Stimulated activated CD4-positive, alpha-beta T cell treated with anti-CD3 and anti-CD28 coated beads, Interleukin-4, amount 100 ng/mL, for 48 hours (primary cell): ENCODE data around the gene XXYLT1.
"Not testable (repeated sequence)": the region's sequence is repeated elsewhere in the genome, so short reads cannot be mapped to it uniquely, and the experiment has no call there.

Experiments used
- DNase-seq, 2 donors: peaks; one replicate each; pipeline ENCODE4 v3.0.0-alpha.2; 2020; ENCODE audit warnings: low read depth in 2 of 2

XXYLT1 gene

GRCh38 chr3:195063581-195064193, 207.3 kb downstream of the XXYLT1 start:
- no peak for DNase-seq

- no peak for DNase-seq
Observed at GRCh38 chr3:195062866-195063540, 208.0 kb downstream of the XXYLT1 start.

- DNase-seq = no peak
Observed at GRCh38 chr3:195061756-195062655, 209.0 kb downstream of the XXYLT1 start.

GRCh38 chr3:195060531-195061291, 210.2 kb downstream of the XXYLT1 start:
- no peak for DNase-seq

GRCh38 chr3:195060217-195060481, 210.8 kb downstream of the XXYLT1 start:
- DNase-seq = no peak

GRCh38 chr3:195059471-195060216, 211.3 kb downstream of the XXYLT1 start:
- DNase-seq = no peak

GRCh38 chr3:195059006-195059350, 212.0 kb downstream of the XXYLT1 start:
- DNase-seq = no peak

- no peak for DNase-seq
Observed at GRCh38 chr3:195058336-195059005, 212.5 kb downstream of the XXYLT1 start.

GRCh38 chr3:195057716-195058115, 213.2 kb downstream of the XXYLT1 start:
- no peak for DNase-seq

GRCh38 chr3:195056506-195056905, 214.5 kb downstream of the XXYLT1 start:
- no peak for DNase-seq

GRCh38 chr3:195054311-195054710, 216.6 kb downstream of the XXYLT1 start:
- no peak for DNase-seq

- no peak for DNase-seq
Observed at GRCh38 chr3:195052939-195053338, 218.0 kb downstream of the XXYLT1 start.

GRCh38 chr3:195050296-195050695, 220.7 kb downstream of the XXYLT1 start:
- not testable (repeated sequence) for DNase-seq

- no peak for DNase-seq
Observed at GRCh38 chr3:195048059-195048905, 222.7 kb downstream of the XXYLT1 start.

- no peak for DNase-seq
Observed at GRCh38 chr3:195047536-195047935, 223.4 kb downstream of the XXYLT1 start.

GRCh38 chr3:195046441-195046840, 224.5 kb downstream of the XXYLT1 start:
- no peak for DNase-seq

GRCh38 chr3:195045481-195046210, 225.3 kb downstream of the XXYLT1 start:
- DNase-seq = no peak

- DNase-seq = no peak
Observed at GRCh38 chr3:195044411-195044810, 226.5 kb downstream of the XXYLT1 start.

- DNase-seq = no peak
Observed at GRCh38 chr3:195043607-195044339, 227.2 kb downstream of the XXYLT1 start.
